Fibroblast of upper back skin (primary cell): ENCODE measurements around the gene NUMBL.
"Not testable (repeated sequence)": the region's sequence is repeated elsewhere in the genome, so short reads cannot be mapped to it uniquely, and the experiment has no call there.

Experiments
- DNase-seq: peaks from one replicate; pipeline ENCODE4 v3.0.0-alpha.2; 2013

The NUMBL gene

DNA sequence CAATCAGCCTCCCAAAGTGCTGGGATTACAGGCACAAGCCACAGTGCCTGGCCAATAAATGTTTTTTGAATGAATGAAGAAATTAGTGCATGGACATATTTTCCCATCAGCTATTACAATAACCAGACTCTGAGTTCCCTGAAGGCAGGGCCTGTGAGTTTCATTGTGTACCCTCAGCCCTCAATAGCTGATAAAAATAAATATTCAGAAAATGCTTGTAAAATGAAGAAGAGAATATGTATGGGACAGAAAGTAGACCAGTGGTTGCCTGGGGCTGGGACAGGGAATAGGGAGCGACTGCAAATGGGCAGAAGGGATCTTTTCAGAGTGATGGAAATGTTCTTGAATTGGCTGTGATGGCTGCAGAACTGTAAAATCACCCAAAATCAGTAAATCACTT lies 28.8 kb downstream of the NUMBL start:
- DNase-seq: no peak

- DNase-seq: no peak
These were observed 30.9 kb downstream of the NUMBL start for GRCh38 chr19:40659566-40659965.

GRCh38 chr19:40659116-40659515 lies 31.3 kb downstream of the NUMBL start:
- no peak for DNase-seq

- DNase-seq: no peak
These were observed 32.4 kb downstream of the NUMBL start for GRCh38 chr19:40658031-40658430.

DNA sequence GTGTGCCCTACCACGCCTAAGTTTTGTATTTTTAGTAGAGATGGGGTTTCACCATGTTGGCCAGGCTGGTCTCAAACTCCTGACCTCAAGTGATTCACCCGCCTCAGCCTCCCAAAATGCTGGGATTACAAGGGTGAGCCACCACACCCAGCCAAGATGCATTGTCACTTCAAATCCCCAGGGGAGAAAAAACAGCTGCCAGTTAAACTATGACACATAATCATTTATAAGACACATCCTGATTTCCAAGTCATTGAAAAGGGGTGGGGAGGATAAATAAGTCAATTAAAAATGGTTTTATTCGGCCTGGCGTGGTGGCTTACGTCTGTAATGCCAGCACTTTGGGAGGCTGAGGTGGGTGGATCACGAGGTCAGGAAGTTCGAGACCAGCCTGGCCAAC lies 34.8 kb downstream of the NUMBL start:
- not testable (repeated sequence) for DNase-seq

DNA sequence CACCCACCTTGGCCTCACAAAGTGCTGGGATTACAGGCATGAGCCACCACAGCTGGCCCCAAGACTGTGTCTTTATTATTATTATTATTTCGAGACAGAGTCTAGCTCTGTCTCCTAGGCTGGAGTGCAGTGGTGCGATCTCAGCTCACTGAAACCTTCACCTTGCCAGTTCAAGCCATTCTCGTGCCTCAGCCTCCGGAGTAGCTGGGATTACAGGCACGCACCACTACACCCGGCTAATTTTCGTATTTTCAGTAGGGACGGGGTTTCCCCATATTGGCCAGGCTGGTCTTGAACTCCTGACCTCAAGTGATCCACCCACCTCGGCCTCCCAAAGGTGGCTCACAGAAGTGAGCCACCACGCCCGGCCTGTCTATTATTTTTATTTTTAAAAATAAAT lies 38.1 kb downstream of the NUMBL start:
- not testable (repeated sequence) for DNase-seq

- DNase-seq: peak; percentile 80
These were observed 39.6 kb downstream of the NUMBL start for GRCh38 chr19:40650749-40651305.

DNA sequence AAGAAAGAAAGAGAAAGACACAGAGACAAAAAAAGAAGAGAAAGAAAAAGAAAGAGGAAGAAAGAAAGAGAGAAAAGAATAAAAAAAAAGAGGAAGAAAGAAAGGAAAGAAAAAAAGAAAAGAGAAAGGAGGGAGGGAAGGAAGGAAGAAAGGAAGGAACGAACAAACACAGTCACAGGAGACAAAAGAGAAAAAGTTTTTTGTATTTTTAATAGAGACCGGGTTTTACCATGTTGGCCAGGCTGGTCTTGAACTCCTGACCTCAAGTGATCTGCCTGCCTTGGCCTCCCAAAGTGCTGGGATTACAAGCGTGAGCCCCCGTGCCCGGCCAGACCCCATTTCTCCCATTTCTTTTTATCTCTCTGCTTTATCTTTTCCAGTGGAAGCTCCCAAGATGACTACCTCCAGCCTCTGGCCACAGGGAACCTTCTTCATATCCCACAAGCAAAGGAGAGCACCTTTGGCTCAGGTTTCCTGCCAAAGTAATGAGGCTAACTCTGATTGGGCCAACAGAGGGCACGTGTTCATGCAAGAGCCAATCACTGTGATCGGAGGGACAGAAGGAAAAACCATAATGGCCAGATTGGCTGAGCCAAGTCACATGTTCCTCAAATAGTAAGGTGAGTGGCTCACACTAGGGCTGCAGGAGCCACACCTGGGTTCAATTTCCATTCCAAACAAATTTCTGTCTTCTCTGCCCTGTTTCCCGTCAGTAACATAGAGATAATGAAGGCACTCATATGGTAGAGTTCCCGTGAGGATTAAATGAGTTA lies 40.4 kb downstream of the NUMBL start:
- DNase-seq: peak; percentile 14

- DNase-seq: peak; percentile 12
These were observed 43.7 kb downstream of the NUMBL start for GRCh38 chr19:40646743-40647254.

DNA sequence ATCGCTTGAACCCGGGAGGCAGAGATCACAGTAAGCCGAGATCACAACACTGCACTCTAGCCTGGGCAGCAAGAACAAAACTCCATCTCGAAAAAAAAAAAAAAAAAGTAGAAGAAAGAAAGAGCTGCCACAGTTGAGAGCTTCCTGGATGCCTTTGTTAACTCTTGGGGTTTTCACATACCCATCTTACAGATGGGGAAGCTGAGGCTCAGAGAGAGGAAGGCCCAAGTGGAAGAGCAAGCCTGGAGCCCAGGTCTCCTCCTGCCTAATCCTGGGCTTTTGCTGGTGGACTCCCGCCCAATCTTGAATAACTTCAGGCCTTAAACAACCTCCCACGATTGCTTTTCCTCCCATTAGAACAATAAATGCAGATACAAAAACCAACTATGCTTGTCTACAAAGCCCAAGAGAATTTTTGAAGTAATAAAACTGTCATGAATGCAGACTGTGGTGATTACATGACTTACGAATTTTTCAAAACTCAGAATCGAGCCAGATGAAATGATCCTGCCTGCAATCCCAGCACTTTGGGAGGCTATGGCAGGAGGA lies 47.6 kb downstream of the NUMBL start:
- DNase-seq: peak; percentile 56

GRCh38 chr19:40642051-40642706 lies 48.3 kb downstream of the NUMBL start:
- no peak for DNase-seq

DNA sequence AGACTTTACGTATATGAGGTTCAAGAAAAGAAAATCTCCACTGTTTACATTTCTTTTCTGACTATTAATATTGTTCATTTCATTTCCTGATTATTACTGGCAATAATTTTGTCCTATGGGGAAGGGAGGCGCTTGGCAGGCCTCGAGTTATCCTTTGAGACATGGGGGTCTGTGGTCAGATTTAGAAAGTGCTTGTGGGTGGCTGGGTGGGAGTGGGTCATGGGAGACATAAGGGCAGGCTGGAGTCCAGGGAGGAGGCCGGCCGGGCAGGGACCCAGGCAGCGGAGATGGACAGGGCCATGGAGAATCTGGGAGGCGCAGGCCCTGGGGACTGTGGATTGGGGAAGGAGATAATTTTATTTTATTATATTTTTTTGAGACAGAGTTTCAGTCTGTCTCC lies 49.2 kb downstream of the NUMBL start:
- no peak for DNase-seq

GRCh38 chr19:40640744-40641143 lies 49.7 kb downstream of the NUMBL start:
- DNase-seq: peak; percentile 50

DNA sequence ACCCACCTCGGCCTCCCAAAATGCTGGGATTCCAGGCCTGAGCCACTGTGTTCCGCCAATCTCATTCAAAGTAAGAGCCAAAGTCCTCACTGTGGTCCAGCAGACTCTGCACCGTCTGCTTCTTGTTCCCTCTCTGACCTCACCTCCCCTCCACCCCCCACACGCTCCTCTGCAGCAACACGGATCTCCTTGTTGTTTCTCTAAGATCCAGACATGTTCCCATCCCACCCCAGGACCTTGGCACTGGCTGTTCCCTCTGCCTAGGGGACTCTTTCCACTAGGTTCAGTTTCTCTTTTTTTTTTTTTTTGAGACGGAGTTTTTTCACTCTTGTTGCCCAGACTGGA lies 50.8 kb downstream of the NUMBL start:
- DNase-seq: no peak

- DNase-seq: no peak
These were observed 52.1 kb downstream of the NUMBL start for GRCh38 chr19:40638327-40638726.

- DNase-seq: peak; percentile 66
These were observed 57.2 kb downstream of the NUMBL start for GRCh38 chr19:40633207-40633606.

DNA sequence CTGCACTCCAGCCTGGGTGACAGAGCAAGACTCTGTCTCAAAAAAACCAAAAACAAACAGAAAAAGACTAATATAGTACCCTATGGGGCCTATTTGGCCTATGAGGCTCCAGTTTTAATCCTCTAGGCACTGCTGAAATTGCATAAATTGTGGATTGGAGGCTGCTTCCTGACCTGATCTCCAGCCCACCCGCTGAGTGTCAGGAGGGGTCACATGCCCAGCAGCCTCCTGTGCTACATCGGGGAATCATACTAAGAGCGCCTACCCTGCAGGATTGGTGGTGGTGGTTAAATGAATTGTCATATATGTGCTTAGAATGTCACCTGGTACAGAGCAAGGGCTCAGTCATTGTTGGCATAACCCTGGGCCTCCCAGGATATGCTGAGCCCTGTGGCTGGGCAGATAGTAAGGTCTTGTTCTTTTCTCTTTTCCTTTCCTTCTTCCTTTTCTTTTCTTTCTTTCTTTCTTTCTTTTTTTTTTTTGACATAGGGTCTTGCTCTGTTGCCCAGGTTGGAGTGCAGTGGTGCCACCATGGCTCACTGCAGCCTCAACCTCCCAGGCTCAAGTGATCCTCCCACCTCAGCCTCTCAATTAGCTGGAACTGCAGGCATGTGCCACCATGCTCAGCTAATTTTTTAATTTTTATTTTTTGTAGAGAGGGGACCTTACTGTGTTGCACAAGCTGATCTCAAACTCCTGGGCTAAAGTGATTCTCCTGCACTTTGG lies 58.0 kb downstream of the NUMBL start:
- DNase-seq: no peak

GRCh38 chr19:40630571-40631160 lies 59.8 kb downstream of the NUMBL start:
- DNase-seq: no peak

DNA sequence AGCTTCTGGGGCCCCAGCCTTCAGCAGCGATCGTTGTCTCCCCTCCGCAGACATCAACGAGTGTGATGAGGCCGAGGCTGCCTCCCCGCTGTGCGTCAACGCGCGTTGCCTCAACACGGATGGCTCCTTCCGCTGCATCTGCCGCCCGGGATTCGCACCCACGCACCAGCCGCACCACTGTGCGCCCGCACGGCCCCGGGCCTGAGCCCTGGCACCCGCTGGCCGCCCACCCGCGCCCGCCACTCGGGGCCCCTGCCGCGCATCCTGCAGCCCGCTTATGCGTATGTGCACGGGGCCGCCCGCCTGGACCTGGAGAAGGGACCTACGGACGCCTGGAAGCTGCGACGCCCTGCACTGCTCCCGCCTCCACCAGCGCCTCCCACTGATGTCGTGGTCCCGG lies 61.1 kb downstream of the NUMBL start:
- no peak for DNase-seq

- DNase-seq: no peak
These were observed 62.8 kb downstream of the NUMBL start for GRCh38 chr19:40627486-40628279.

DNA sequence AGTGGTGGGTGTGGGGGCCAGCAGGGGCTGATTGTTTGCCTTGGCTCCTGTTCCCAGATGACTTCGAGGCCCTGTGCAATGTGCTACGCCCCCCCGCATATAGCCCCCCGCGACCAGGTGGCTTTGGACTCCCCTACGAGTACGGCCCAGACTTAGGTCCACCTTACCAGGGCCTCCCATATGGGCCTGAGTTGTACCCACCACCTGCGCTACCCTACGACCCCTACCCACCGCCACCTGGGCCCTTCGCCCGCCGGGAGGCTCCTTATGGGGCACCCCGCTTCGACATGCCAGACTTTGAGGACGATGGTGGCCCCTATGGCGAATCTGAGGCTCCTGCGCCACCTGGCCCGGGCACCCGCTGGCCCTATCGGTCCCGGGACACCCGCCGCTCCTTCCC lies 63.5 kb downstream of the NUMBL start:
- DNase-seq: no peak
